GM18517 (cell line): ENCODE data around the gene DPH7.
A peak's percentile ranks its signal among the peaks of the same experiment; 100 is the strongest.
"Not testable (repeated sequence)": the region's sequence is repeated elsewhere in the genome, so short reads cannot be mapped to it uniquely, and the experiment has no call there.

ENCODE experiments used
- ATAC-seq: cut with Tn5 transposase; IDR thresholded peaks from one replicate; pipeline ENCODE4 v1.9.1; 2021; ENCODE audit warnings: mild to moderate bottlenecking, moderate library complexity; ENCODE audit not compliant: unreplicated experiment

DPH7 gene

DNA sequence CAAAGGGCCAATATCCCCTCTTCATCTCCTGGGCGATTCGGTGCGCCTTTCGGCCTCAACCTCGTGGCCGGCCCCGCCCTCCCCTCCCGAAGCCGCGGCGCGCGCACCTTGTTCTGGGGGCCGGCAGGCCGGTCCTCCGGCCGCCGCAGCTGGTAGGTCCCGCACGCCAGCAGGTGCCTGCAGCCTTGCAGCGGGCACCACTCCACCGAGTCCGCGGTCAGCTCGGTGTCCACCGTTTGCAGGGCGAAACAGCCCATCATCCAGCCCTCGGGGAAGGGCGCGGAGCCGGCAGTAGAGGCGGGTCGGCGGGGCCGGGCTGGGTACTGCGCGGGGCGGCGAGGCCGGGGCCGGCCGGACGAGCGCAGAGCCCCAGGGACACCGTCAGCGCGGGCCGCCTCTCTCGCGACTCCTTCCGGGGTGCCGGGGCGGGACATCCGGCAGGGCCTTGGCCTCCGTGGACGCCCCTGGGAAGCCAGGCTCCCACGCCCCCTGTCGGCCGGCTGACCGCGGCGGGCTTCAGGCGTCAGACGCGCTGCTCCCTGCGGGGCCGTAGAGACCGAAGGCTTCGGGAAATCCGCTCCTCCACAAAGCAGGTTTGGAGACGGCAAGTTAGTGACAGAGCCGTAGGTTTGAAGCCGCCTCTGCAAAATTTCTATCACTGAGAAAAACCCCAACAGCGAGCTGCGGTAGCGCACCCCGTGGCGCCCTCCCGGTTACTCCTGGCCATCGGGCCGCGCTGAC lies at the start of gene DPH7:
TSS of gene DPH7 (minus strand) at position 408 of the 741 bp plus-strand sequence. CDS start at position 260, 148 bp downstream.
- ATAC-seq = peak; percentile 83

DNA sequence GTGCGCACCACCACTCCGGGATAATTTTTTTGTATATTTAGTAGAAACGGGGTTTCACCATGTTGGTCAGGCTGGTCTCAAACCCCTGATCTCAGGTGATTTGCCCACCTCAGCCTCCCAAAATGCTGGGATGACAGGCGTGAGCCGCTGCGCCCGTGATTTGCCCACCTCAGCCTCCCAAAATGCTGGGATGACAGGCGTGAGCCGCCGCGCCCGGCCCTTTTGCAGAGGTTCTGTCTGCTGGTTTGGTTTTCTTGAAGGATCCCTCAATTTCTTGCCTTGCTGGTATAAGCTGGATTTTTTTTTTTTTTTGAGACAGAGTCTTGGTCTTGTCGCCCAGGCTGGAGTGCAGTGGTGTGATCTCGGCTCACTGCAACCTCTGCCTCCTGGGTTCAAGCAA lies 48.7 kb upstream of the DPH7 start:
- not testable (repeated sequence) for ATAC-seq

GRCh38 chr9:137626464-137626863 lies 47.7 kb upstream of the DPH7 start:
- no peak for ATAC-seq

DNA sequence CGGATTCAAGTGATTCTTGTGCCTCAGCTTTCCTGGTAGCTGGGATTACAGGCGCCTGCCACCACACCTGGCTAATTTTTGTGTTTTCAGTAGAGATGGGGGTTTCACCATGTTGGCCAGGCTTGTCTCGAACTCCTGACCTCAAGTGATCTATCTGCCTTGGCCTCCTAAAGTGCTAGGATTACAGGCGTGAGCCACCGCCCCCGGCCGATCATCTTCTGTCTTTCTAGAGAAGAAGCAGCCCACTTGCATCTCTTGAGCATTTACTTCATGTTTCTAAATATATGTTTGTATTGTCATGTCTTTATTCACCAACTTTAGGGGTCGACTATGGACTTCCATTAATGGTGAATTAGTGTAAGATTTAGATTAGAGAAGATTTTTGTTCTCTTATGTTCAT lies 43.5 kb upstream of the DPH7 start:
- ATAC-seq = not testable (repeated sequence)

DNA sequence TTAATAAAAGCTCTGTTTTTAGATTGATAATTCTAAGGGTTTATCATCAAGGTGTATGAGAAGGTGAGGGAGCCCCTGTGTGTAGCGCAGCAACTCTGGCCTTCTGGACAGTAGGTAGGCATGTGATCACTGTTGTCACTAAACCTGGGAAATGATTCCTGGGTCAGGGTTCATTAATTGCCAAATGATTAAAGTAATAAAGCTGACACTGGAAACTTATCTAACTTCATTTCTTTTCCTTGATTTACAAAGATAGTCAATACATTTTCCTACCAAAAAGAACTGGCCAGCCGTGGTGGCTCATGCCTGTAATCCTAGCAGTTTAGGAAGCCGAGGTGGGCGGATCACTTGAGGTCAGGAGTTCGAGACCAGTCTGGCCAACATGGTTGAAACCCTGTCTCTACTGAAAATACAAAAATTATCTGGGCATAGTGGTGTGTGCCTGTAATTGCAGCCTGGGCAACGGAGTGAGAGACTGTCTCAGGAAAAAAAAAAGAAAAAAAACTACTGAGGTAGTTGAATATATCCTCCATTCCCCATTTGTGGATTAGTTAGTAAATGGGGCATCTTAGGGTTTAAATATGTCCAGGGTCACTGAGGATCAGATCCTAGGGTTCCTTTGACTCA lies 42.5 kb upstream of the DPH7 start:
- ATAC-seq = no peak

- no peak for ATAC-seq
Measured at GRCh38 chr9:137620581-137620980, 41.9 kb upstream of the DPH7 start.

DNA sequence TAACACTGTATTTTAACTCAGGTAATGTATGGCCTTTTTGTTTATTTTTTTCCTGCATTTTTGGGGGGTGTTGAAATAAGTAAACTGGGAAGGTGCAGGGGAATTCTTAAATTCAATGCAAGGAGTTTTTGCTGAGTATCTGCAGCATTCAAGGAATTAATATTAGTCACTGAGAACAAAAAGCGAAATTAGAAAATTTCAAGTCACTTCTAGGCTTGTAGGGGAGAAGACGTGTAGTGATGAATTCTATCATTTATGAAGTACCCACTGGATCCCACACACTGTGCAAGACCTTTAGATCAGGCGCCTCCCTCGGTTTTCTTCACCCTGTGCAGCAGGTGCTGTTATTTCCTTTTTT lies 41.3 kb upstream of the DPH7 start:
- ATAC-seq = no peak

- no peak for ATAC-seq
Measured at GRCh38 chr9:137619240-137620047, 40.7 kb upstream of the DPH7 start.

GRCh38 chr9:137618105-137619067 lies 39.7 kb upstream of the DPH7 start, which contains the start of gene EHMT1:
Gene EHMT1, plus strand, starts transcription at chr9:137619005. Its CDS starts 24 bp downstream, at chr9:137619029.
- ATAC-seq = peak; percentile 44

DNA sequence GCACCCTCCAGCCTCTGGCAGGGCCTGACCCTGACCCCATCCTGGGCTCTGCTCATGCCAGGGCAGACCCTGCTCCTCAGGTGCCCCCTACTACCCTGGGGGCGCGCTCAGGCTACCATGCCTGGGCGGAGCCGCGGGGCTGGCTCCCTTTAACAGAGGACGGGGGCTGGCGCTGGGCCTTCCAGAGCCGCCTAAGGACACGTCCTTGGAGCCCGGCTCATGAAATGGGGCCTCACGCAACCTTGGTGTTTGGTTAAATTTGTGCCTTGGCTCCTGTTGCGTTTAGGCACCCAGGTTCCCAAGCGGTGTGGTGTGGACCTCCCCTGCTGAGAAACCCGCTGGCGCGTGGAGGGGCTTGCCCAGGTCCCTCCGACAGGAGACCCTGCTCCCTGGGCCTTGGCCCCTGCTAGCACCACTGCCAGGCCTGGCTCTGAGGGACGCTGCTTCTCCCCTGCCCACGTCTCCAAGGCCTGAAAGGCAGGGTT lies 36.7 kb upstream of the DPH7 start:
- ATAC-seq = no peak

GRCh38 chr9:137614631-137615386 lies 36.1 kb upstream of the DPH7 start:
- ATAC-seq = no peak

- ATAC-seq = no peak
Measured at GRCh38 chr9:137613738-137614523, 35.2 kb upstream of the DPH7 start.

- ATAC-seq = no peak
Measured at GRCh38 chr9:137613259-137613658, 34.5 kb upstream of the DPH7 start.

DNA sequence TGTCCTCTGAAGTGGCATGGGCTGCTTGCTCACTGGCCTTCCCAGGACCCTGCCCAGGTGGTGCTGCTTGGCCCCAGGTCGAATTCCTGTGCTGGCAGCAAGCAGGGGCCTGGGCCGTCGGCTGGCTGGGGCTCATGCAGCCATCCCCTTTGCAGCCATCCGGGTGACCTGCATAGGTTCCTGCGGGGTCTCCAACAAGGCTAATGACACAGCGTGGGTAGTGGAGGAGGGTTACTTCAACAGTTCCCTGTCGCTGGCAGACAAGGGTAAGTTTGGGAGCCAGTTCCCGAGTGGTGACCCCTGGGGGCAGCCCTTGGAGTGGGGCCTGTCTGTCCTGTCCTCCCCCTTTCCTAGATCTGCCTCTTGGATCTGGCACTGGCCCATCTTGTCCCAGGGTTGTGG lies 34.0 kb upstream of the DPH7 start:
- ATAC-seq = no peak

DNA sequence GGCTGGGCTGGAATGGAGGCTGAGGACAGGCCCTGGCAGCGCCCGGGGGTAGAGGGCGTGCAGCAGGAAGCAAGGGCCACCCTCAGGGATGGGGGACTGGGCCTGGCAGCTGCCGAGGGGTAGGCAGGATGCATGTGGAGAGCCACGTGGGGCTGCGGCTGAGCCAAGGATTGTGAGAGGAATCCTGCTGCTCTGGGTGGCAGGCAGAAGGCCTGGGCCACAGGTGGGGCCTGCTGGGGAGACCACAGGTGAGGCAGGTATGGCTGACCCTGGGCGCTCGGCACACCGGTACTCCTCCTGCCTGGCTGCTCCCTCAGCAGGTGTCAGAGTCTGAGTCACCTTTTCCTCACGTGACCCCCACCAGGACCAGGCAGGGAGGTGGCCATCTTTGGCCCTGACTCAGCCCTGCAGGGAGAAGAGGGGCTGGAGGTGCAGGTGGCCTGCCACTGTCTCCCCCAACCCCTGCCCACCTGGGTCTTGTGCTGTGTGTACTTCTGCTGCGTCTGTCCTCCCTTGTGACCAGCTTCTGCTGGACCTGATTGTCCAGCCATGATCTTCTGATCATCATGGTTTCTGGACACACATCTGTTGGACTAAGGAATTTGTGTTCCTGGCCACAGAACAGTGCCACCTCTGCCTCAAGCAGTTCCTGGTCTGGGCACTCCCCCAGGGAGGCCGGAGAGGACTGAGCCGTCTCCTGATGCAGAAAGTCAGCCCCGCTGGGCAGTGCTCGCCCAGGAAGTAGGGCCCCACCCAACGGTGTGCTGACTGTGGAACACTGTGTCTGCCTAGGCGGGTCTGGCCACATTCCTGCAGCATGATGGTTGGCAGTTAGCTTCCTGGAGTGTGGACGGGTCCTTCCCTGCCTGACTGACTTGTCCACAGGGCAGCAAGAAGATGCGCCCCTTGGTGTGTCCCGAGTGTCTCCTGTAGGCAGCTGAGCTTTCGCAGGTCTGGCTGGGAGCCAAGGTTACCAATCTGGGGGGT lies 33.2 kb upstream of the DPH7 start:
- no peak for ATAC-seq

DNA sequence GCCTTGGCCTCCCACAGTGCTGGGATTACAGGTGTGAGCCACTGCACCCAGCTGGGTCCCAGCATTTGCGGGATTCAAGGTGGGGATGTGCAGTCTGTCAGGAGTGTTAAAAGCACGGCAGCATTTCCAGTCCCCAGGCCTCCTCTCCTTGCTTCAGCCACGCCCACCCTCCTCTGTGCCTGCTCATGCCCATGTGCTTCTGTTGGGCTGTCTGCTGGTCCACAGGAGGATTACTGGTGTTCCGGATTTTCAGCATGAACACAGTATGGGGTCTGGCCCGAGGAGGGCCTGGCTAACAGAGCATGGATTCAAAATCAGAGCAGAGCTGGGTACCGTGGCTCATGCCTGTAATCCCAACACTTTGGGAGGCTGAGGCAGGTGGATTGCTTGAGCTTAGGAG lies 32.2 kb upstream of the DPH7 start:
- no peak for ATAC-seq

DNA sequence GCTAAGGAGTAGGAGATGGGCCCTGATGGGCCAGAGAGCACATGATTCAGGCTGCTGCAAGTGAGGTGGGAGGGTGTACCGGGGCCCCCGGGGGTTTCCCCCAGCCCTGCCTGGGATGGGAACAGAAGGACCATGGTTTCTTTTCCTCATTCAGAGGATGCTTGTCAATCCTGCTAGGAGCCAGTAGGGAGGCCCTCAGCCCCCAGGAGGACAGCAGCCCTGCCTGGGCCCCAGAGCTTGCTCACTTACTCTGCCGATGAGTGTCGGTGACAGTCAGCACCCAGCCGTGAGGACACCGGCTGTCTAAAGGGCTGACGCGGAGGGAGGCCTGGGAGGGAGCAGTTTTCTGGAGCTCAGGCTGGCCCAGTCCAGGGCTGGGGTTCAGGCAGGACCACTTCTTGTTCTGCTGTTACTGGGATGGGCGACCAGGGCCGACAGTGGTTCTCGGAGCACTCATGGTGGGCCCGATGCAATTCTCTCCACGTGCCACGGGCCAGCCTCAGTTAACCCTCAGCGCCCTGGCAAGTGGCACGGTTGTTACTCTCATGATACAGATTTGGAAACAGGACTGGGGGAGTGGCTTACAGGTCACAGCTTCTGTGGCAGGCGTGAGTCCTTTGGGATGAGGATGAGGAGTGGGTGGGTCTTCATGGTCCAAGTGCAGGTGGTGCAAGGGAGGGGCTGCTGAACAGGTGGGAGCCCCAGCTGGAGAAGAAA lies 28.6 kb upstream of the DPH7 start:
- ATAC-seq = no peak
